CMK (cell line): ENCODE results near the gene HAVCR1.
"Not testable (repeated sequence)": the region's sequence is repeated elsewhere in the genome, so short reads cannot be mapped to it uniquely, and the experiment has no call there.

Experiments used
- DNase-seq: peaks from one replicate; pipeline ENCODE4 v3.0.0-alpha.2; 2010; ENCODE audit warnings: low read depth

Gene HAVCR1

GRCh38 chr5:157059093-157059539 lies at the start of gene HAVCR1:
Gene HAVCR1, minus strand, starts transcription at chr5:157059116. Its CDS starts 1,173 bp downstream, at chr5:157057943.
- DNase-seq, result no peak

GRCh38 chr5:157107508-157107907 lies 48.6 kb upstream of the HAVCR1 start:
- no peak for DNase-seq

GRCh38 chr5:157106630-157107461 lies 47.9 kb upstream of the HAVCR1 start:
- no peak for DNase-seq

- no peak for DNase-seq
Measured at GRCh38 chr5:157100140-157100679, 41.3 kb upstream of the HAVCR1 start.

GRCh38 chr5:157088342-157088990 lies 29.6 kb upstream of the HAVCR1 start:
- DNase-seq, result no peak

GRCh38 chr5:157086751-157087359 lies 27.9 kb upstream of the HAVCR1 start:
- no peak for DNase-seq

GRCh38 chr5:157085930-157086329 lies 27.0 kb upstream of the HAVCR1 start:
- DNase-seq, result no peak

GRCh38 chr5:157080286-157080685 lies 21.4 kb upstream of the HAVCR1 start:
- DNase-seq, result no peak

- no peak for DNase-seq
Measured at GRCh38 chr5:157076558-157076957, 17.6 kb upstream of the HAVCR1 start.

- no peak for DNase-seq
Measured at GRCh38 chr5:157072508-157072907, 13.6 kb upstream of the HAVCR1 start.

GRCh38 chr5:157069949-157070348 lies 11.0 kb upstream of the HAVCR1 start:
- DNase-seq, result no peak

GRCh38 chr5:157068785-157069184 lies 9.9 kb upstream of the HAVCR1 start:
- DNase-seq, result no peak

GRCh38 chr5:157068339-157068738 lies 9.4 kb upstream of the HAVCR1 start:
- DNase-seq, result no peak

- DNase-seq, result no peak
Measured at GRCh38 chr5:157067005-157067404, 8.1 kb upstream of the HAVCR1 start.

GRCh38 chr5:157066080-157066479 lies 7.2 kb upstream of the HAVCR1 start:
- no peak for DNase-seq

- DNase-seq, result no peak
Measured at GRCh38 chr5:157063776-157064430, 5.0 kb upstream of the HAVCR1 start.

- no peak for DNase-seq
Measured at GRCh38 chr5:157059891-157060290, 975 bp upstream of the HAVCR1 start.

- no peak for DNase-seq
Measured at GRCh38 chr5:157057459-157058370, 1.2 kb downstream of the HAVCR1 start.

- DNase-seq, result not testable (repeated sequence)
Measured at GRCh38 chr5:157056848-157057247, 2.1 kb downstream of the HAVCR1 start.

- DNase-seq, result no peak
Measured at GRCh38 chr5:157051604-157052245, 7.2 kb downstream of the HAVCR1 start.

- DNase-seq, result no peak
Measured at GRCh38 chr5:157050050-157050449, 8.9 kb downstream of the HAVCR1 start.
